Measurements from ENCODE around the gene PLEKHF1.

DNA sequence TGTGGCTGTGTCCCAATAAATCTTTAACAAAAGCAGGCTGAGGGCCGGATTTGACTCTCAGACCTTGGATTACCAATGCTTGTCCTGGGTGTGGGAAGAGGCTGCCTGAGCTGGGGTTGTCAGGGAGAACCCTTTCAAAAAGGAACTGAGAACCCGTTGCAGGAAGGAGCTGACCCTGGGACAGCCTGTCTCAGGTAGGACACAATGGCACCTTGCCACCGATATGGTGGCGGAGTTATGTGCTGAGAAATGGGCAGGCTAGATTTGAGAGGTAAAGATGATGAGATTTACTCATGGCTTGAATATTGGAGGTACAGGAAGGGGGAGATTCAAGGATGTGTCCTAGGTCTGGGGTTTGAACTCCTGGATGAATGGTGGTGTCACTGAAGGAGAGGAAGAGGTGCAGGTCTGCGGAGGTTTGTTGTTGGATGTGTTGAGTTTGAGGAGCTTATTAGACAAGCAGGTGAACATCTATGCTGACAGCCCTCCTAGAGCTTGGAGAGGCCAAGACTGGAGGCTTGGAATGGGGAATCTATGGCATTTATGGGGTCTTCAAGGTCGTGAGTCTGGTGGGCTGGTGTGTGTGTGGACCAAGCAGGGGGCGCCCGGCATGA, 7.2 kb downstream of the PLEKHF1 start:
- TF ChIP-seq POLR2AphosphoS5 (IDR thresholded peaks at IDR 0.05; ENCODE audit: borderline replicate concordance, low read depth, low read length) (no peak), EZH2 (IDR thresholded peaks at IDR 0.05) (no peak)
